SK-N-SH (cell line): ENCODE measurements around the gene PSMD6. TPM values are rescaled to one million over a fixed set of nuclear protein-coding genes. Genes with fewer than 3 reads are reported as not detected.

Experiments used
- CTCF ChIA-PET: fragments of 300-600, 350-600 bp; formaldehyde crosslinking; extraction: SDS; loops from one replicate; lab custom pipeline; 2021; lab: Yijun Ruan, JAX
- POLR2A ChIA-PET: fragments of 350-600 bp; sonication (Branson Sonifier 250); formaldehyde crosslinking; extraction: SDS; loops from one replicate; lab custom pipeline; 2020; ENCODE audit warnings: antibody characterized with exemption, inconsistent platforms; lab: Yijun Ruan, JAX
- DNase-seq: peaks from one replicate; pipeline ENCODE4 v3.0.0; 2012
- H2AFZ ChIP-seq: fragments of 200-600 bp; sonication (generic); 2 replicates; pipeline ENCODE4 v1.8.1; 2016; ENCODE audit warnings: antibody characterized with exemption, mild to moderate bottlenecking, low read depth
- H3F3A ChIP-seq: fragments of 200-600 bp; sonication (generic); replicated peaks from 2 replicates; pipeline ENCODE3; 2016; ENCODE audit warnings: antibody characterized with exemption, mild to moderate bottlenecking; ENCODE audit not compliant: insufficient read depth
- H3K27ac ChIP-seq, 2 experiments: fragments of 200-500 bp in 1 of 2; fragments of 200-600 bp in 1 of 2; sonication (Bioruptor generic) in 1 of 2; sonication (generic), shearing (Covaris generic) in 1 of 2; 2 replicates each; pipeline versions ENCODE4 v1.5.1 to v1.6.1; 2014 to 2016; ENCODE audit warnings: low read depth in 2 of 2, inconsistent platforms in 1 of 2, low read length in 1 of 2, mild to moderate bottlenecking in 1 of 2, mixed read lengths in 1 of 2
- H3K27me3 ChIP-seq: fragments of 200-600 bp; sonication (generic), shearing (Covaris generic); 2 replicates; pipeline ENCODE4 v1.6.1; 2016; ENCODE audit warnings: mixed run types; ENCODE audit not compliant: insufficient read depth
- H3K36me3 ChIP-seq, 2 experiments: fragments of 200-500 bp in 1 of 2; fragments of 200-600 bp in 1 of 2; sonication (Bioruptor generic) in 1 of 2; sonication (generic) in 1 of 2; replicated peaks in 1 of 2; 2 replicates each; pipeline versions ENCODE3 to v1.5.1; 2014 to 2016; ENCODE audit warnings: low read length in 1 of 2, mild to moderate bottlenecking in 1 of 2; ENCODE audit not compliant: insufficient read depth in 2 of 2, control insufficient read depth in 1 of 2
- H3K4me1 ChIP-seq, 2 experiments: fragments of 200-500 bp in 1 of 2; fragments of 200-600 bp in 1 of 2; sonication (Bioruptor generic) in 1 of 2; sonication (generic), shearing (Covaris generic) in 1 of 2; 2 replicates each; pipeline versions ENCODE4 v1.5.1 to v1.6.1; 2014 to 2016; ENCODE audit warnings: low read depth in 1 of 2, low read length in 1 of 2, mixed run types in 1 of 2; ENCODE audit not compliant: insufficient read depth in 2 of 2, control insufficient read depth in 1 of 2
- H3K4me2 ChIP-seq: fragments of 200-600 bp; sonication (generic), shearing (Covaris generic); 2 replicates; pipeline ENCODE4 v1.6.1; 2017; ENCODE audit warnings: mixed run types
- H3K4me3 ChIP-seq, 2 experiments: fragments of 200-500 bp in 1 of 2; fragments of 200-600 bp in 1 of 2; sonication (Bioruptor generic) in 1 of 2; sonication (generic), shearing (Covaris generic) in 1 of 2; 2 replicates each; pipeline versions ENCODE4 v1.5.1 to v1.8.1; 2014 to 2016; ENCODE audit warnings: low read depth in 2 of 2, inconsistent platforms in 1 of 2, low read length in 1 of 2, mild to moderate bottlenecking in 1 of 2, mixed read lengths in 1 of 2, moderate library complexity in 1 of 2
- H3K79me2 ChIP-seq: fragments of 200-600 bp; sonication (generic); 2 replicates; pipeline ENCODE4 v1.8.1; 2017; ENCODE audit warnings: mild to moderate bottlenecking; ENCODE audit not compliant: insufficient read depth
- H3K9ac ChIP-seq: fragments of 200-600 bp; sonication (generic); 2 replicates; pipeline ENCODE4 v1.6.1; 2017; ENCODE audit warnings: mixed run types
- H3K9me2 ChIP-seq: fragments of 200-600 bp; sonication (generic); 2 replicates; pipeline ENCODE4 v1.6.1; 2017; ENCODE audit warnings: mixed run types
- H3K9me3 ChIP-seq: fragments of 200-600 bp; sonication (generic); 2 replicates; pipeline ENCODE4 v1.6.1; 2017; ENCODE audit warnings: mixed run types, mild to moderate bottlenecking, moderate library complexity
- H4K20me1 ChIP-seq: fragments of 200-600 bp; sonication (generic); 2 replicates; pipeline ENCODE4 v1.6.1; 2017; ENCODE audit warnings: mild to moderate bottlenecking, mixed run types; ENCODE audit not compliant: insufficient read depth
- CHD2 ChIP-seq: fragments of 150-350 bp; IDR thresholded peaks from 2 replicates; pipeline ENCODE4 v1.6.1; 2018; ENCODE audit warnings: low read length; ENCODE audit not compliant: partially characterized antibody
- ELF1 ChIP-seq: IDR thresholded peaks from 2 replicates; pipeline ENCODE4 v1.4.0; 2012
- EP300 ChIP-seq, 2 experiments: IDR thresholded peaks; 2 replicates each; pipeline versions ENCODE4 v1.4.0 to v1.6.1; 2012; ENCODE audit warnings: borderline replicate concordance in 1 of 2, low read depth in 1 of 2, low read length in 1 of 2
- EZH2phosphoT487 ChIP-seq: fragments of 200-600 bp; sonication (generic); IDR thresholded peaks from 2 replicates; pipeline ENCODE4 v1.6.1; 2017; ENCODE audit warnings: low read depth, mixed run types, mild to moderate bottlenecking, antibody characterized with exemption, moderate library complexity, borderline replicate concordance
- FOXJ3 ChIP-seq: sonication (generic); formaldehyde crosslinking; IDR thresholded peaks from 2 replicates; pipeline ENCODE4 v1.5.1; 2020; ENCODE audit warnings: mild to moderate bottlenecking, missing genetic modification reagents
- GATA2 ChIP-seq: sonication (generic); formaldehyde crosslinking; IDR thresholded peaks from 2 replicates; pipeline ENCODE4 v1.5.0; 2020; ENCODE audit warnings: mild to moderate bottlenecking, missing genetic modification reagents
- JUND ChIP-seq: IDR thresholded peaks from 2 replicates; pipeline ENCODE4 v1.4.0; 2012
- MEF2A ChIP-seq: IDR thresholded peaks from 2 replicates; pipeline ENCODE4 v1.4.0; 2012; ENCODE audit warnings: low read depth, borderline replicate concordance
- NFIC ChIP-seq: IDR thresholded peaks from 2 replicates; pipeline ENCODE4 v1.4.0; 2012; ENCODE audit warnings: borderline replicate concordance
- NRF1 ChIP-seq: IDR thresholded peaks from 2 replicates; pipeline ENCODE4 v1.6.1; 2012; ENCODE audit warnings: low read depth, mild to moderate bottlenecking, low read length
- POLR2AphosphoS5 ChIP-seq: IDR thresholded peaks from 2 replicates; pipeline ENCODE4 v1.6.1; 2012; ENCODE audit warnings: low read depth, low read length
- RFX5 ChIP-seq: IDR thresholded peaks from 2 replicates; pipeline ENCODE4 v1.6.1; 2012; ENCODE audit warnings: mild to moderate bottlenecking, improper control_type of control experiment, low read length
- SIN3A ChIP-seq: IDR thresholded peaks from 2 replicates; pipeline ENCODE4 v1.6.1; 2012; ENCODE audit warnings: low read depth, mild to moderate bottlenecking, low read length, moderate library complexity, borderline replicate concordance
- TAF1 ChIP-seq: IDR thresholded peaks from 2 replicates; pipeline ENCODE4 v1.6.1; 2012; ENCODE audit warnings: low read depth, mild to moderate bottlenecking, low read length, moderate library complexity, borderline replicate concordance
- WGBS: methylation state at CpG from one replicate; pipeline ENCODE4 v1.1.6; 2017; ENCODE audit warnings: low lambda C conversion rate; 5-methylcytosine and 5-hydroxymethylcytosine counted together
- polyA plus RNA-seq, 3 experiments: library from polyadenylated mRNA; depleted of rRNA; stranded (reverse); fragments of >200 nt; gene quantifications; 2 replicates each; pipeline ENCODE4 v1.2.3, GENCODE V29; 2012
- TF ChIP-seq, protein P1 (sequence below): IDR thresholded peaks from 2 replicates; pipeline ENCODE4 v1.4.0; 2012; ENCODE audit warnings: low read depth, borderline replicate concordance
- TF ChIP-seq, protein P2 (sequence below): IDR thresholded peaks from 2 replicates; pipeline ENCODE4 v1.6.1; 2012; ENCODE audit warnings: mild to moderate bottlenecking, low read depth, low read length, moderate library complexity
- TF ChIP-seq, protein P3 (sequence below): IDR thresholded peaks from 2 replicates; pipeline ENCODE4; 2012
- TF ChIP-seq, protein P4 (sequence below): IDR thresholded peaks from 2 replicates; pipeline ENCODE4 v1.4.0; 2012; ENCODE audit warnings: low read depth
- TF ChIP-seq, protein P5 (sequence below): fragments of 150-350 bp; IDR thresholded peaks from 2 replicates; pipeline ENCODE4 v1.6.1; 2016; ENCODE audit warnings: mild to moderate bottlenecking, low read depth, low read length

PSMD6 gene
- polyA plus RNA-seq, 1 of the 3 experiments (the other 2 are of a cell fraction) = 90.3 TPM

DNA sequence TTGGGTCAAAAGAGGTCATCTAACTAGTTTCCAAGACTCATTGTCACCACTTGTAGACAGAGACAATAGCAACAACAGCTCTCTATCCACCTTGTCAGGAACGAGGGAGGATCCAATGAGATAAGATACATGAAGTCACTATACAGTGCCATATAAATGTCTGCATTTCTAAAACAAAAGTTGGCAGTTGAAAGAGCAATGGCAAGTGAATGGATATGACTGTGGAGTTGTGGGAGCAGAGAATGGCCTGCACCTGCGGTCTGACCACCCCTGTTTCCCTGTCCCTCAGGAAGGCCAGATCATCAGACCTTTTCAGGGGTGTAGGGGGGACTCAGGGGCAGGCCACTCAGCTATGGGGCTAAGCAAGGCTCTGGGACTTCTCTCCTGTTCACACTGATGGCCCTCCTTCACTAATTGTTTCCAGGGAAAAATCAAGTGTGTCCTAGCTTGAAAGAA, 40.7 kb upstream of the PSMD6 start:
- H3F3A ChIP-seq = peaks cover 2% of the 10 kb centered on the region
- no peak overlapping the region for H3K4me2 ChIP-seq
- WGBS = 67% methylated on average over 1 of the region's 2 CpGs
- H4K20me1 ChIP-seq = no peaks in the 10 kb centered on the region
- CTCF ChIA-PET = interaction anchor here (0.7 to 0.9 kb wide), 2 partner anchors 10 to 33 kb away, joined by 3 read pairs; no protein-coding TSS in a partner anchor
- no peak for DNase-seq
- TF ChIP-seq, protein P1, sequence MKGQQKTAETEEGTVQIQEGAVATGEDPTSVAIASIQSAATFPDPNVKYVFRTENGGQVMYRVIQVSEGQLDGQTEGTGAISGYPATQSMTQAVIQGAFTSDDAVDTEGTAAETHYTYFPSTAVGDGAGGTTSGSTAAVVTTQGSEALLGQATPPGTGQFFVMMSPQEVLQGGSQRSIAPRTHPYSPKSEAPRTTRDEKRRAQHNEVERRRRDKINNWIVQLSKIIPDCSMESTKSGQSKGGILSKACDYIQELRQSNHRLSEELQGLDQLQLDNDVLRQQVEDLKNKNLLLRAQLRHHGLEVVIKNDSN = no peak
- TF ChIP-seq, protein P2, sequence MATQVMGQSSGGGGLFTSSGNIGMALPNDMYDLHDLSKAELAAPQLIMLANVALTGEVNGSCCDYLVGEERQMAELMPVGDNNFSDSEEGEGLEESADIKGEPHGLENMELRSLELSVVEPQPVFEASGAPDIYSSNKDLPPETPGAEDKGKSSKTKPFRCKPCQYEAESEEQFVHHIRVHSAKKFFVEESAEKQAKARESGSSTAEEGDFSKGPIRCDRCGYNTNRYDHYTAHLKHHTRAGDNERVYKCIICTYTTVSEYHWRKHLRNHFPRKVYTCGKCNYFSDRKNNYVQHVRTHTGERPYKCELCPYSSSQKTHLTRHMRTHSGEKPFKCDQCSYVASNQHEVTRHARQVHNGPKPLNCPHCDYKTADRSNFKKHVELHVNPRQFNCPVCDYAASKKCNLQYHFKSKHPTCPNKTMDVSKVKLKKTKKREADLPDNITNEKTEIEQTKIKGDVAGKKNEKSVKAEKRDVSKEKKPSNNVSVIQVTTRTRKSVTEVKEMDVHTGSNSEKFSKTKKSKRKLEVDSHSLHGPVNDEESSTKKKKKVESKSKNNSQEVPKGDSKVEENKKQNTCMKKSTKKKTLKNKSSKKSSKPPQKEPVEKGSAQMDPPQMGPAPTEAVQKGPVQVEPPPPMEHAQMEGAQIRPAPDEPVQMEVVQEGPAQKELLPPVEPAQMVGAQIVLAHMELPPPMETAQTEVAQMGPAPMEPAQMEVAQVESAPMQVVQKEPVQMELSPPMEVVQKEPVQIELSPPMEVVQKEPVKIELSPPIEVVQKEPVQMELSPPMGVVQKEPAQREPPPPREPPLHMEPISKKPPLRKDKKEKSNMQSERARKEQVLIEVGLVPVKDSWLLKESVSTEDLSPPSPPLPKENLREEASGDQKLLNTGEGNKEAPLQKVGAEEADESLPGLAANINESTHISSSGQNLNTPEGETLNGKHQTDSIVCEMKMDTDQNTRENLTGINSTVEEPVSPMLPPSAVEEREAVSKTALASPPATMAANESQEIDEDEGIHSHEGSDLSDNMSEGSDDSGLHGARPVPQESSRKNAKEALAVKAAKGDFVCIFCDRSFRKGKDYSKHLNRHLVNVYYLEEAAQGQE = no peak
- no peak for TF ChIP-seq MEF2A
- no peak for TF ChIP-seq JUND
- TF ChIP-seq CHD2 = no peak
- no peak for TF ChIP-seq TAF1
- TF ChIP-seq SIN3A = no peak
- TF ChIP-seq, protein P3, sequence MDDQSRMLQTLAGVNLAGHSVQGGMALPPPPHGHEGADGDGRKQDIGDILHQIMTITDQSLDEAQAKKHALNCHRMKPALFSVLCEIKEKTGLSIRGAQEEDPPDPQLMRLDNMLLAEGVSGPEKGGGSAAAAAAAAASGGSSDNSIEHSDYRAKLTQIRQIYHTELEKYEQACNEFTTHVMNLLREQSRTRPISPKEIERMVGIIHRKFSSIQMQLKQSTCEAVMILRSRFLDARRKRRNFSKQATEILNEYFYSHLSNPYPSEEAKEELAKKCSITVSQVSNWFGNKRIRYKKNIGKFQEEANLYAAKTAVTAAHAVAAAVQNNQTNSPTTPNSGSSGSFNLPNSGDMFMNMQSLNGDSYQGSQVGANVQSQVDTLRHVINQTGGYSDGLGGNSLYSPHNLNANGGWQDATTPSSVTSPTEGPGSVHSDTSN = no peak
- TF ChIP-seq EZH2phosphoT487 = no peak
- no peak for TF ChIP-seq ELF1
- TF ChIP-seq POLR2AphosphoS5 = no peak
- TF ChIP-seq, protein P4, sequence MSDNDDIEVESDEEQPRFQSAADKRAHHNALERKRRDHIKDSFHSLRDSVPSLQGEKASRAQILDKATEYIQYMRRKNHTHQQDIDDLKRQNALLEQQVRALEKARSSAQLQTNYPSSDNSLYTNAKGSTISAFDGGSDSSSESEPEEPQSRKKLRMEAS = no peak
- TF ChIP-seq, protein P5, sequence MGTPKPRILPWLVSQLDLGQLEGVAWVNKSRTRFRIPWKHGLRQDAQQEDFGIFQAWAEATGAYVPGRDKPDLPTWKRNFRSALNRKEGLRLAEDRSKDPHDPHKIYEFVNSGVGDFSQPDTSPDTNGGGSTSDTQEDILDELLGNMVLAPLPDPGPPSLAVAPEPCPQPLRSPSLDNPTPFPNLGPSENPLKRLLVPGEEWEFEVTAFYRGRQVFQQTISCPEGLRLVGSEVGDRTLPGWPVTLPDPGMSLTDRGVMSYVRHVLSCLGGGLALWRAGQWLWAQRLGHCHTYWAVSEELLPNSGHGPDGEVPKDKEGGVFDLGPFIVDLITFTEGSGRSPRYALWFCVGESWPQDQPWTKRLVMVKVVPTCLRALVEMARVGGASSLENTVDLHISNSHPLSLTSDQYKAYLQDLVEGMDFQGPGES = no peak
- TF ChIP-seq RFX5 = no peak
- TF ChIP-seq EP300 (IDR thresholded peaks at IDR 0.05; ENCODE audit: borderline replicate concordance in 1 of 2, low read depth in 1 of 2, low read length in 1 of 2) = no peak
- no peak for TF ChIP-seq GATA2 (CRISPR knock-in tag)
- no peak for TF ChIP-seq NFIC
- TF ChIP-seq NRF1 = no peak
- no peak for TF ChIP-seq FOXJ3 (CRISPR knock-in tag)
- no peaks in the 10 kb centered on the region for H3K9me2 ChIP-seq
- H3K4me1 ChIP-seq = peaks cover 5 to 9% of the 10 kb centered on the region in 2 experiments; a peak in 3 of 4 replicates
- no peak overlapping the region for H2AFZ ChIP-seq
- H3K27ac ChIP-seq = no peak overlapping the region
- no peak overlapping the region for H3K9ac ChIP-seq
- POLR2A ChIA-PET = no interaction called here
- no peaks in the 10 kb centered on the region for H3K79me2 ChIP-seq
- no peak overlapping the region for H3K4me3 ChIP-seq
- no peaks in the 10 kb centered on the region for H3K9me3 ChIP-seq
- H3K27me3 ChIP-seq = no peaks in the 10 kb centered on the region
- H3K36me3 ChIP-seq = no peaks in the 10 kb centered on the region
